Femur (tissue), 1 donor: ENCODE data around the gene CELF3.

Source experiments
- DNase-seq: peaks from one replicate; pipeline ENCODE4 v3.0.0-alpha.2; 2017

Gene CELF3

DNA sequence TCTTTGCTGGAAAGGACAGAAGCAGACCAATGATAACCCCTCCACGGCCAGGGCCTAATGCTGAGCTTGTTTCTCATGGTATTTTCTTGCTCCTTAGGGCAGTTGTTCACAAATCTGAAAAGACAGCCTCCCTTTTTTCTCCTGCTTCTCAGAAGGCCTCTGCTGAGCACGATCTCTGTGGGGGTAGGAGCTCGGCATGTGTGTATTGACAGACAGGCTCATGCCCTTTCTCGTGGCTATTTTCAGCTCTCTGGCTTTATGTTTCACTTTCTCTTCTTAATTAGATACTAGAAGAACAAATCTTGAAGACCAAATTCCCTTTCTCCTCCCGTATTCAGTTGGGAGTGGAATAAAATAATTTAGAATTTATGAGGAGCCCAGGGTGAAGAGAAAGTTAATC is 4.0 kb upstream of the CELF3 start:
- no peak for DNase-seq

- DNase-seq, result no peak
Measured at GRCh38 chr1:151720125-151720524, 3.5 kb upstream of the CELF3 start.

DNA sequence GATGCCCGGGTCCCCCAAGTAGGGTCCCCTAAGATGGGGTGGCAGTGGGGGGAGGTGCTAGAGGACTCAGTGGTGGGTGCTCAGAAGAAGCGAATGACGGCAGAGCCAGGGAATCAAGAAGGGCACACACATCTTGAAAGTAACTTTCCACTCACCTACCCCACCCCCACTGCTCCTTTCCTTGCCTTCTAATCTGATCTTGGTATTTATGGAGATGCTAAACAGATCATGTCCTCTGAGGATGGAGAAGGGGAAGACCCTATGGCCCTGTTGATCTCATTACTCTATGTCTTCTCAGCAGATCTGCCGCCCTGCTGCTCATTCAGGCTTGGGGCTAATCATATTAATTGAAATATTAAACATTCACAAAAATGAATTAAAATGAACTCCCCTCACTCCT is 2.1 kb upstream of the CELF3 start:
- DNase-seq, result no peak

- DNase-seq, result no peak
Measured at GRCh38 chr1:151718011-151718431, 1.4 kb upstream of the CELF3 start.

DNA sequence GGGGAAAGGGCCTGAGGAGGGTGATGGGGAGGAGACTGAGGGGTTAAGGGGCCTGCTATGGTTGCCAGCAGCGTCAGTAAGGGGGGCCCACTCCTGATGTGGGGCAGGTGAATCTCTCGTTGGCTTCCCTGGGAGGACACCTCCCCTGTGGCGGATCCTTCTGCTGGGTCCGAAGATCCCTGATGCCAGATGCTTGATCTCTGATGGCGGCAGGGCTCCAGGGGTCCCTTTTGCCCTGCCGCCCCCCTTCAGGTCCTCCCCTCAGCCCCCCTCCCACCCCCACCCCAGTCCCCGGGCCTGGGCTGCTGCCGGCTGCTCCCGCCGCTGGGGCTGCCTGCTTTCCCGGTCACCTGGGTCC is 219 bp downstream of the CELF3 start:
- no peak for DNase-seq

DNA sequence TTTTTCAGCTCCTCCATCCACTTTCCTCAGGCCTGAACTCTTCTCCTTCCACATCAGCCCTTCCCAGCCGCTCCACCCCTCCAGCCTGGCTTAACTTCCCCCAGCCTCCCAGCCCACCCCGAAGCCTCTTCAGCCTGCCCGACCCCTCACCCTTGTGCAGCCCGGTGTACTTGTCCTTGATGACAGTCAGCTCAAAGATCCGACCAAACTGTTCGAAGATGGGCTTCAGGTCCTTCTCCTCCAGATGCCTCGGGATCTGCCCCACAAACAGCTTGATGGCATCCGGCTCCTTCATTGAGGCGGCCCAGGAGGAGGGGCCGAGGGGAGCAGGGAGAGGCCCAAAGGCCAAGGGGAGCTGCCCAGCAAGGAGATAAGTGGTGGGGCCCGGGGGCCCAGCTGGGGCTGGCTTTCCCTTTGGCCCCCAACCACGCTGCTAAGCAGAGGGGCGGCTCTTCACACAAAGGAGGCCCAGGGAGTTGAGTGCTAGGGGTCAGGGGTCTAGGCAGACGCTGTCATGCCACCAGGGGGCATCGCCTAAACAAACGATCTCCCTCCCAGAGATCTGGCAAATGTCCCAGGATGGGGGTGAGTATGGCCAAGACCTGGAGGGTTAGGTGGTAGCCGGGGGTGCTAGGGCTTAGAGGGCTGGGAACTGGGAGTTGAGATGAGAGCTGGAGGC is 738 bp downstream of the CELF3 start:
- DNase-seq, result no peak

- DNase-seq, result no peak
Measured at GRCh38 chr1:151714820-151715725, 1.5 kb downstream of the CELF3 start.

- no peak for DNase-seq
Measured at GRCh38 chr1:151713874-151714273, 2.7 kb downstream of the CELF3 start.

GRCh38 chr1:151713044-151713443 is 3.6 kb downstream of the CELF3 start:
- DNase-seq, result no peak

DNA sequence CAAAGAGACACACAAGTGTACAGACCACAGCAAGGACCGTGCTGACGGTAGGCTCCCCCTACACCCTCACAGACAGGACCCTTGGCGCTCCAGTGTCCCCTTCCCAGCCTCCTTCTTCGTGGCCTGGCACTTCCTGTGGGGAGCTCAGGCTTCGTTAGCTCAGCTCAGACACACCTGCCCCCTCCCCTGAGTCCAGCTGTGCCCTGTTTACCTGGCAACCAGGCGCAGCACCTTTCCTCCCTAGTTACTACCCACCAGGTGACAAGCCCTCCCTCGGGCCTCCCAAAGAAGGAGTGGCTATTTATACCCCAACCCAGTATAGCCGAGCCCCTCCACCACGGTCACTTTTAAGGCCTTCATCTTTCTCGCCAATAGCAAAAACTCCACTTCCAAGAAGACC is 4.7 kb downstream of the CELF3 start:
- DNase-seq, result no peak

- DNase-seq, result no peak
Measured at GRCh38 chr1:151711044-151711800, 5.4 kb downstream of the CELF3 start.

DNA sequence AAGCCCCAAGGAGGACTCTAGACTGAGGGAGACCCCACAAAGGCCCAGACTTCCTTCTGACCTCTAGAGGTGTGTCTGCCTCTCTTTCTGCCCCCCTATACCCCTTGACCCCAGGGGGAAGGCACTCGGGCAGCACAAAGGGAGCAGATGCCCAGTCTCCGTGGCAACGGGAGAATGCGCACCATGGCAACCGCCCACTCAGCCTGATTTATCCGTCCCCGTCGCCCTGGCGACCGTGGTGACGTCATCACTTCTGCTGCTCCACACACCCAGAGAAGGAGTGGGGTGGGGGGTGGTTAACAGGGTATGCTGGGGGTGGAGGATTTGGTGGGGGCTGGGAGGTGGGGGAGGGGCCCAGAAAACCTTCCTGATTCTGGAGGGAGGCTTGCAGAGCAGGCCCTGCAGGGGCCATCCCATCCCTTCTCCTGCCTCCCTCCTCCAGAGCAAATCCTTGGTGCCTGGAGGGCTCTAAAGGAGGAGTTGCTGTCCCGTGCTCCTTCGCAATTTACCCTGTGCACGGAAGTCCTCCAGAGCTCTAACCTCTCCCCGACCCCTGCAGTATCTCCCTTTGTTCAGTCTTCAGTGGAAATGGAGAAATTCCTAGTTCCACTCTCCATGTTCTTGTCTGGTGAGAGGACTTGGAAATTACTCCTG is 6.3 kb downstream of the CELF3 start:
- no peak for DNase-seq

DNA sequence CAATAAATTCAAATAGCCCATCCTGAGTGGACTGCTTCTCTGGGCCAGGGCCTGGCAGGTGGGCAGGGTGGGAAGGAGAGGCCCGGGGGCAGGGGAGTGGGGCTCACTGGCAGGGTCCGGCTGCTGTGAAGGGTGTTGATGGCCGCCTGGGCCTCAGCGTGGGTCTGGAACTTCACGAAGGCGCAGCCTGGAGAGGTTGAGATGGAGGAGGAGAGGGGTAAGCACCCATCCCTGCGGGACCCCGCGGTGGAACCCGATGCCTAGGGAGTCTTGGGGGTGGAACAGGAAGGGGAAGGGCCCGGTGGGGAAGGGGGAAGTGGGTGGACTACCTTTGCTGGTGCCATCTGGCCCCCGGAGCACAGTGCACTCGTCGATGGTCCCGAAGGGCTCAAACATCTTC is 7.7 kb downstream of the CELF3 start:
- DNase-seq, result no peak

DNA sequence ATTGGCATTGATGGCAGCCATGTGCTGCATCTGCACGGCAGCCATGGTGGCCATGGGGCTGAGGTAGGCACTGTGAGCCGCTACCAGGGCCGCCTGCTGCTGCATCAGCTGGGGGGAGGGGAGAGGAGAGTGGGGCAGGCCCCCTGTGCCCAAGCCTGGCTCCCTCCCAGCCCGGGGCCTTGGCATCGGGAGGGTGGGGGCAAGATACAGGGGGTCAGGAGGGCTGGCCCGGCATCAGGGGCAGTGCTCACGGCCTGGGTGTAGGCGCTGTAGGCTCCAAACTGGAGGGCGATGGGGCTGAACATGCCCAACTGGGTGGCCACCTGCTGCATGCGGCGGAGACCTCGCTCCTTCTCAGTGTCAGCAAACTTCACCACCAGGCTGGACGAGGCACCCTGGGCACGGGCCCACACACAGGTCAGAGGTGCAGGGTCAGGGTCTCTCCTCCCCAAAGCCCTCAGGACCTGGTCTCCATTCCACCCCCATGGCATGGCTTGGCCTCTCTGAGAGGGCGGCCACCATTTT is 9.0 kb downstream of the CELF3 start:
- no peak for DNase-seq

- no peak for DNase-seq
Measured at GRCh38 chr1:151706464-151707415, 9.9 kb downstream of the CELF3 start.

GRCh38 chr1:151705753-151706463 is 10.7 kb downstream of the CELF3 start:
- no peak for DNase-seq

DNA sequence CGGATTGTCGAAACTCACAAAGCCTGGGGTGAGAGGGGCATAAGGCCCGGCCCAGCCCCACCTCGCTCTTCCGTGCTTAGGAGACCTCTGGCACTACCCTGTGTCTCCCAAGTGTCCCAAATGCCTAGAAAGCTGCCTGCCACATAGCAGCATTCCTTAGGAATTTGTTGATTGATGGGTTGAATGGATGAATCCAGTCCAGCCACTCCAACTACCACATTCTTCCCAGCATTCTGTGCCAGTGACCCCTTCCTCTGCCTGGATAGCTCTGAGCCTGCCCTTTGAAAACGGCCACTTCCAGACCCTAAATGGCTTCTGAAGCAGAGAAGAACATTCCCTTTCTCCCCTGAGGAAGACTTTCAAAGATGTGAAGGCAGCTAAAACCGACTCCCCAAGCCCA is 11.5 kb downstream of the CELF3 start:
- DNase-seq, result no peak

GRCh38 chr1:151704246-151704645 is 12.4 kb downstream of the CELF3 start:
- DNase-seq, result no peak

DNA sequence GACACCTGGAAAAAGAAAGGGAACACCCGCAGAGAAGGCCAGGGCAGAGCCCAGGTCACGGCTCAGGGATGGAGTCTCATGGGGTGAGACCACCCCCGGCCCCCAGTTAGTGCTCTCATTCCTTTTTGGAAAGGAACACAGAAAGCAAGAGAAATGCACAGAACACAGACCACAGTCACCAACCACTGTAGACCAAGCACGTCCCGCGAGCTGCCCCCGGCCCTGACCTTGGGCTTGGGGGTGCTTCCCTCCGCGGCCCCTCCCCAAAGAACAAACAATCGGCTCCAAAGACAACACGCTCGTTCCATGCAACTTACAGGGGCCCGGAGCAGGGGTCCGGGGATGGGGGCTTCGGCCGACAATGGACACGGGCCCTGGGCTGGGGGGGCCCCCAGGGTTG is 12.8 kb downstream of the CELF3 start:
- no peak for DNase-seq

GRCh38 chr1:151702936-151703335 is 13.7 kb downstream of the CELF3 start:
- no peak for DNase-seq

GRCh38 chr1:151701515-151701914 is 15.1 kb downstream of the CELF3 start:
- no peak for DNase-seq
